Measurements from ENCODE around the gene HSPB6. TPM values are rescaled to one million over a fixed set of nuclear protein-coding genes. Genes with fewer than 3 reads are reported as not detected.

The HSPB6 gene
- total RNA-seq, 2 donors from 2014 or later, result not detected

- Mint-ChIP-seq H3K27me3 (no peaks in the 10 kb centered on the region), H3K36me3 (no peaks in the 10 kb centered on the region), H3K9me3 (no peaks in the 10 kb centered on the region), H3K27ac (peak overlapping the region; percentile 88 to 97), H3K4me1 (ENCODE audit: low read depth in 2 of 2) (peaks cover 33 to 44% of the 10 kb centered on the region in 2 donors), H3K4me3 (peak overlapping the region; percentile 95)
- ATAC-seq, result peak; percentile 86 to 88
- DNase-seq (ENCODE audit: low spot score), result peak; percentile 99
These were observed 16.2 kb downstream of the HSPB6 start for GRCh38 chr19:35740423-35741202.

GRCh38 chr19:35740108-35740422, 16.8 kb downstream of the HSPB6 start:
- Mint-ChIP-seq H3K27ac (peak overlapping the region; percentile 88 to 97), H3K36me3 (no peaks in the 10 kb centered on the region), H3K4me3 (peak overlapping the region; percentile 95), H3K27me3 (no peaks in the 10 kb centered on the region), H3K4me1 (ENCODE audit: low read depth in 2 of 2) (peaks cover 30 to 44% of the 10 kb centered on the region in 2 donors), H3K9me3 (no peaks in the 10 kb centered on the region)
- no peak for DNase-seq (ENCODE audit: low spot score)
- ATAC-seq, result no peak

- DNase-seq (ENCODE audit: low spot score) (no peak), ATAC-seq (no peak)
- no peaks in the 10 kb centered on the region for H3K9me3 Mint-ChIP-seq
- peak overlapping the region; percentile 37 to 58 for H3K27ac Mint-ChIP-seq
- no peaks in the 10 kb centered on the region for H3K27me3 Mint-ChIP-seq
- peak overlapping the region; percentile 44 for H3K4me3 Mint-ChIP-seq
- H3K4me1 Mint-ChIP-seq (ENCODE audit: low read depth in 2 of 2), result peaks cover 30 to 43% of the 10 kb centered on the region in 2 donors
- H3K36me3 Mint-ChIP-seq, result peaks cover 2% of the 10 kb centered on the region
These were observed 17.3 kb downstream of the HSPB6 start for GRCh38 chr19:35739275-35740107.

- Mint-ChIP-seq H3K4me3 (peak overlapping the region; percentile 44), H3K9me3 (no peaks in the 10 kb centered on the region), H3K36me3 (peaks cover 8% of the 10 kb centered on the region), H3K27ac (peak overlapping the region; percentile 37 to 58), H3K4me1 (ENCODE audit: low read depth in 2 of 2) (peaks cover 31 to 43% of the 10 kb centered on the region in 2 donors), H3K27me3 (no peaks in the 10 kb centered on the region)
- no peak for ATAC-seq
- no peak for DNase-seq (ENCODE audit: low spot score)
These were observed 18.0 kb downstream of the HSPB6 start for GRCh38 chr19:35738887-35739229.

GRCh38 chr19:35738021-35738886, 18.6 kb downstream of the HSPB6 start:
- Mint-ChIP-seq H3K27me3 (no peaks in the 10 kb centered on the region), H3K4me1 (ENCODE audit: low read depth in 2 of 2) (peaks cover 31 to 44% of the 10 kb centered on the region in 2 donors), H3K9me3 (no peaks in the 10 kb centered on the region), H3K27ac (peak overlapping the region; percentile 37 to 58), H3K36me3 (peaks cover 9% of the 10 kb centered on the region), H3K4me3 (no peak overlapping the region)
- DNase-seq (ENCODE audit: low spot score) (peak; percentile 45), ATAC-seq (no peak)

GRCh38 chr19:35736913-35737886, 19.6 kb downstream of the HSPB6 start:
- DNase-seq (ENCODE audit: low spot score) (no peak), ATAC-seq (no peak)

GRCh38 chr19:35734889-35735288, 21.9 kb downstream of the HSPB6 start:
- Mint-ChIP-seq H3K9me3 (no peaks in the 10 kb centered on the region), H3K4me3 (no peak overlapping the region), H3K4me1 (ENCODE audit: low read depth in 2 of 2) (peaks cover 14 to 35% of the 10 kb centered on the region in 2 donors), H3K27ac (peak overlapping the region in 1 of 2 donors; percentile 28), H3K36me3 (peaks cover 15% of the 10 kb centered on the region), H3K27me3 (no peaks in the 10 kb centered on the region)
- no peak for DNase-seq (ENCODE audit: low spot score)
- ATAC-seq, result no peak

More at GRCh38 chr19:35736913-35737886, 19.6 kb downstream of the HSPB6 start:
- peaks cover 25 to 37% of the 10 kb centered on the region in 2 donors for H3K4me1 Mint-ChIP-seq (ENCODE audit: low read depth in 2 of 2)
- H3K9me3 Mint-ChIP-seq, result no peaks in the 10 kb centered on the region
- H3K4me3 Mint-ChIP-seq, result no peak overlapping the region
- H3K27ac Mint-ChIP-seq, result no peak overlapping the region
- H3K27me3 Mint-ChIP-seq, result no peaks in the 10 kb centered on the region
- peaks cover 9% of the 10 kb centered on the region for H3K36me3 Mint-ChIP-seq

- peaks cover 14 to 33% of the 10 kb centered on the region in 2 donors for H3K4me1 Mint-ChIP-seq (ENCODE audit: low read depth in 2 of 2)
- DNase-seq (ENCODE audit: low spot score) (no peak), ATAC-seq (no peak)
- no peaks in the 10 kb centered on the region for H3K27me3 Mint-ChIP-seq
- H3K9me3 Mint-ChIP-seq, result no peaks in the 10 kb centered on the region
- no peak overlapping the region for H3K4me3 Mint-ChIP-seq
- peak overlapping the region; percentile 28 to 49 for H3K27ac Mint-ChIP-seq
- peaks cover 15% of the 10 kb centered on the region for H3K36me3 Mint-ChIP-seq
These were observed 22.6 kb downstream of the HSPB6 start for GRCh38 chr19:35734273-35734672.

GRCh38 chr19:35733180-35734125, 23.4 kb downstream of the HSPB6 start:
- Mint-ChIP-seq H3K4me3 (no peak overlapping the region), H3K9me3 (no peaks in the 10 kb centered on the region), H3K36me3 (peaks cover 15% of the 10 kb centered on the region), H3K27ac (peak overlapping the region; percentile 28 to 49), H3K27me3 (no peaks in the 10 kb centered on the region), H3K4me1 (ENCODE audit: low read depth in 2 of 2) (peaks cover 14 to 26% of the 10 kb centered on the region in 2 donors)
- DNase-seq (ENCODE audit: low spot score), result no peak
- no peak for ATAC-seq

GRCh38 chr19:35732540-35733179, 24.2 kb downstream of the HSPB6 start:
- no peaks in the 10 kb centered on the region for H3K27me3 Mint-ChIP-seq
- peaks cover 14 to 32% of the 10 kb centered on the region in 2 donors for H3K4me1 Mint-ChIP-seq (ENCODE audit: low read depth in 2 of 2)
- H3K27ac Mint-ChIP-seq, result no peak overlapping the region
- no peak for ATAC-seq
- no peak for DNase-seq (ENCODE audit: low spot score)
- H3K9me3 Mint-ChIP-seq, result no peaks in the 10 kb centered on the region
- no peak overlapping the region for H3K4me3 Mint-ChIP-seq
- peaks cover 15% of the 10 kb centered on the region for H3K36me3 Mint-ChIP-seq

- no peak overlapping the region for H3K27ac Mint-ChIP-seq
- peaks cover 15% of the 10 kb centered on the region for H3K36me3 Mint-ChIP-seq
- H3K9me3 Mint-ChIP-seq, result no peaks in the 10 kb centered on the region
- H3K4me1 Mint-ChIP-seq (ENCODE audit: low read depth in 2 of 2), result peaks cover 14 to 29% of the 10 kb centered on the region in 2 donors
- no peak overlapping the region for H3K4me3 Mint-ChIP-seq
- DNase-seq (ENCODE audit: low spot score) (no peak), ATAC-seq (no peak)
- no peaks in the 10 kb centered on the region for H3K27me3 Mint-ChIP-seq
These were observed 24.9 kb downstream of the HSPB6 start for GRCh38 chr19:35731779-35732405.

Measured in natural killer cell treated with Interleukin-12 subunit alpha and Interleukin-12 subunit beta and Interleukin-15 and Interleukin-18, amount 100 ng/mL, for 72 hours (primary cell).